Measurements from ENCODE around the gene NPAS3. TPM values are rescaled to one million over a fixed set of nuclear protein-coding genes. Genes with fewer than 3 reads are reported as not detected.

Gene NPAS3
- total RNA-seq, 1 donor from 2014 or later: 2.4 TPM

GRCh38 chr14:33191855-33192254 lies 253.2 kb downstream of the NPAS3 start:
- no peaks in the 10 kb centered on the region for H3K9me3 Mint-ChIP-seq (ENCODE audit: unreplicated experiment)
- no peak overlapping the region for H3K4me3 Mint-ChIP-seq (ENCODE audit: unreplicated experiment)
- no peak overlapping the region for H3K27ac Mint-ChIP-seq (ENCODE audit: unreplicated experiment)
- no peaks in the 10 kb centered on the region for H3K27me3 Mint-ChIP-seq (ENCODE audit: unreplicated experiment)
- H3K36me3 Mint-ChIP-seq (ENCODE audit: unreplicated experiment): no peaks in the 10 kb centered on the region
- TF ChIP-seq, protein P1, sequence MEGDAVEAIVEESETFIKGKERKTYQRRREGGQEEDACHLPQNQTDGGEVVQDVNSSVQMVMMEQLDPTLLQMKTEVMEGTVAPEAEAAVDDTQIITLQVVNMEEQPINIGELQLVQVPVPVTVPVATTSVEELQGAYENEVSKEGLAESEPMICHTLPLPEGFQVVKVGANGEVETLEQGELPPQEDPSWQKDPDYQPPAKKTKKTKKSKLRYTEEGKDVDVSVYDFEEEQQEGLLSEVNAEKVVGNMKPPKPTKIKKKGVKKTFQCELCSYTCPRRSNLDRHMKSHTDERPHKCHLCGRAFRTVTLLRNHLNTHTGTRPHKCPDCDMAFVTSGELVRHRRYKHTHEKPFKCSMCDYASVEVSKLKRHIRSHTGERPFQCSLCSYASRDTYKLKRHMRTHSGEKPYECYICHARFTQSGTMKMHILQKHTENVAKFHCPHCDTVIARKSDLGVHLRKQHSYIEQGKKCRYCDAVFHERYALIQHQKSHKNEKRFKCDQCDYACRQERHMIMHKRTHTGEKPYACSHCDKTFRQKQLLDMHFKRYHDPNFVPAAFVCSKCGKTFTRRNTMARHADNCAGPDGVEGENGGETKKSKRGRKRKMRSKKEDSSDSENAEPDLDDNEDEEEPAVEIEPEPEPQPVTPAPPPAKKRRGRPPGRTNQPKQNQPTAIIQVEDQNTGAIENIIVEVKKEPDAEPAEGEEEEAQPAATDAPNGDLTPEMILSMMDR (IDR thresholded peaks at IDR 0.05; ENCODE audit: partially characterized antibody, unreplicated experiment): no peak
- H3K4me1 Mint-ChIP-seq (ENCODE audit: low read depth, unreplicated experiment): peaks cover 4% of the 10 kb centered on the region
- no peak for DNase-seq

DNA sequence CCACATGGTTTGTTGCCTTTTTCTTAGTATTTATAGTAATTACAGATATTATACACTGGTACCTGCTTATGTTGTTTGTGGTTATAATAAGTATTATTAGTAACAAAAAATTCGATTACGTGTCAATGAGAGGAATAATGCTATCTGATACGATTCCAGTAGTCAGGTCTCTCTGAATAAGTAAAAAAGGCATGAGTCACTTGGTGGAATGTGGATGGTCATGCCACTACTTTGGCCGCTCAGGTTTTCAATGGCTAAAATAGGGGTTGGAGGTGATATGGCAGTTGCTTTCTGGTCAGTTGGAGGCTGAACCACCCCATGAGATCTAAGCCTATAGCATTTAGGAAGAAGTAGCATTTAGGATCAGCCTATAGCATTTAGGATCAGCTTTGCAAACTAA lies 255.9 kb downstream of the NPAS3 start:
- TF ChIP-seq, protein P1 (IDR thresholded peaks at IDR 0.05; ENCODE audit: partially characterized antibody, unreplicated experiment): no peak
- DNase-seq: no peak
- no peak overlapping the region for H3K4me3 Mint-ChIP-seq (ENCODE audit: unreplicated experiment)

DNA sequence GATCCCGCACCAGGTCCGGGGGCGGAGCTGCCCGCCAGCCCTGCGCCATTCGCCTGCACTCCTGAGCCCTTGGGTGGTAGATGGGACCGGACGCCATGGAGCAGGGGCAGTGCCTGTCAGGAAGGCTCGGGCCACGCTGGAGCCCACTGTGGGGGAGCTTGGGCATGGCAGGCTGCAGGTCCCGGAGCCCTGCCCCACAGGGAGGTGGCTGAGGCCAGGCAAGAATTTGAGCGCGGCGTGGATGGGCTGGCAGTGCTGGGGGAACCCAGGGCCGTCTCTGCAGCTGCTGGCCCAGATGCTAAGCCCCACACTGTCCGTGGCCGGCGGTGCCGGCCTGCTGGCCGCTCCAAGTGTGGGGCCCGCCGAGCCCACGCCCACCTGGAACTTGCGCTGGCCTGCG lies 260.0 kb downstream of the NPAS3 start:
- no peaks in the 10 kb centered on the region for H3K27me3 Mint-ChIP-seq (ENCODE audit: unreplicated experiment)
- no peak for DNase-seq
- TF ChIP-seq, protein P1 (IDR thresholded peaks at IDR 0.05; ENCODE audit: partially characterized antibody, unreplicated experiment): no peak
- H3K4me1 Mint-ChIP-seq (ENCODE audit: low read depth, unreplicated experiment): no peaks in the 10 kb centered on the region
- H3K4me3 Mint-ChIP-seq (ENCODE audit: unreplicated experiment): no peak overlapping the region
- no peaks in the 10 kb centered on the region for H3K9me3 Mint-ChIP-seq (ENCODE audit: unreplicated experiment)
- H3K27ac Mint-ChIP-seq (ENCODE audit: unreplicated experiment): no peak overlapping the region
- no peaks in the 10 kb centered on the region for H3K36me3 Mint-ChIP-seq (ENCODE audit: unreplicated experiment)

More for the DNA sequence above, 255.9 kb downstream of the NPAS3 start:
- Mint-ChIP-seq H3K4me1 (ENCODE audit: low read depth, unreplicated experiment) (no peaks in the 10 kb centered on the region), H3K36me3 (ENCODE audit: unreplicated experiment) (no peaks in the 10 kb centered on the region), H3K9me3 (ENCODE audit: unreplicated experiment) (no peaks in the 10 kb centered on the region), H3K27me3 (ENCODE audit: unreplicated experiment) (no peaks in the 10 kb centered on the region), H3K27ac (ENCODE audit: unreplicated experiment) (no peak overlapping the region)

DNA sequence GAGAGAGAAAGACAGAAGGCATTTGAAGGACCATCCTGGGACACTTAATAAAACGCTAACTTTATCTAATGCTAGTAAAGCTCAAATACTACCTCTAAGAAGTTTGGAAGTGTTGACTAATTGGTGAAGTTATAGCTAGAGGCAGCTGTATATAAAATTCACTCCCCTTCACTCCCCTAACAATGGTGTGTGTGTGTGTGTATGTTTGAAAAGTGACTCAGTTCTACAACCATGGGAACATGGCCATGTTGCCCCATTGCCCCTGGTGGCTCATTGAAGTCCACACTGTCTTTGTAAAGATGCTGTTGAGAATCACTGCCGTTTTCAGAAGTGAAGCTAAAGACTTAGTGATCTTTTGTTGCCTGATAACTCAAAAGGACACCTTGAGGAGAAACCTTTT lies 262.4 kb downstream of the NPAS3 start:
- Mint-ChIP-seq H3K4me3 (ENCODE audit: unreplicated experiment) (no peak overlapping the region), H3K4me1 (ENCODE audit: low read depth, unreplicated experiment) (no peaks in the 10 kb centered on the region), H3K9me3 (ENCODE audit: unreplicated experiment) (no peaks in the 10 kb centered on the region), H3K27ac (ENCODE audit: unreplicated experiment) (no peak overlapping the region), H3K27me3 (ENCODE audit: unreplicated experiment) (no peaks in the 10 kb centered on the region), H3K36me3 (ENCODE audit: unreplicated experiment) (no peaks in the 10 kb centered on the region)
- DNase-seq: no peak
- TF ChIP-seq, protein P1 (IDR thresholded peaks at IDR 0.05; ENCODE audit: partially characterized antibody, unreplicated experiment): no peak

DNA sequence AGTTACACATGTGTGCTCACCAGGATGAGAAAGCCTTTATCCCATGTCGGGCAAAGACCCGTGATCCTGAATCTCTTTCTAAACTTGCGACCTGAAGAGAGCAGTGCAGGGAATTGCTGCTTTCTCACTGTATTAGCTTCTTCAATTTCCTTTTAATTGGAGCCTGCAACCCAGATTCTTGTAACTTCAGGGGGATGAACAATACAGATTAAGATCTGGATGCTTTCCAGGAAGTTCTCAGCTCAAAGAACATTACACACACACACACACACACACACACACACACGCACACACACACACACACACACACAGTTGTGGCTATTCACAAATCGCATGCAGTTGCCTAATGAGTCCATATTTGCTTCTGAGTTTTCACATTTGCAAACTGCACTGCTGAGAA lies 268.3 kb downstream of the NPAS3 start:
- Mint-ChIP-seq H3K36me3 (ENCODE audit: unreplicated experiment) (no peaks in the 10 kb centered on the region), H3K27ac (ENCODE audit: unreplicated experiment) (no peak overlapping the region), H3K4me1 (ENCODE audit: low read depth, unreplicated experiment) (no peaks in the 10 kb centered on the region), H3K27me3 (ENCODE audit: unreplicated experiment) (no peaks in the 10 kb centered on the region), H3K9me3 (ENCODE audit: unreplicated experiment) (peaks cover 2% of the 10 kb centered on the region), H3K4me3 (ENCODE audit: unreplicated experiment) (no peak overlapping the region)
- TF ChIP-seq, protein P1 (IDR thresholded peaks at IDR 0.05; ENCODE audit: partially characterized antibody, unreplicated experiment): no peak
- DNase-seq: no peak

All from glutamatergic neuron (in vitro differentiated cells).